K562 (cell line): ENCODE results near the gene DENND10. TPM values are rescaled to one million over a fixed set of nuclear protein-coding genes. Genes with fewer than 3 reads are reported as not detected.

ENCODE experiments used
- ATAC-seq: fragments of 200-7000 bp; cut with Tn5 transposase; 3 replicates; pipeline ENCODE4 v1.9.1; 2020; ENCODE audit warnings: moderate library complexity
- BruUV-seq: library from RNA; stranded (reverse); fragments of 400-500 nt; replicated peaks from 2 replicates; lab custom pipeline; 2021; lab: Mats Ljungman, UMichigan
- CTCF ChIA-PET: fragments of 300-600 bp; formaldehyde crosslinking; extraction: SDS; loops from one replicate; lab custom pipeline; 2021; ENCODE audit warnings: low intra/inter-chr PET ratio; lab: Yijun Ruan, JAX
- POLR2A ChIA-PET: fragments of 300-600, 350-650 bp; sonication (Branson Sonifier 250); formaldehyde crosslinking; extraction: SDS; loops from one replicate; lab custom pipeline; 2021; ENCODE audit warnings: antibody characterized with exemption, inconsistent platforms; lab: Yijun Ruan, JAX
- DNase-seq, 4 experiments: peaks; one replicate each; pipeline versions ENCODE4 v3.0.0 to v3.0.0-alpha.2; 2011 to 2018; ENCODE audit warnings: low spot score in 3 of 4, mixed read lengths in 3 of 4; ENCODE audit errors: extremely low read depth in 1 of 4
- FAIRE-seq: peaks from 2 replicates; lab custom pipeline; 2011; peaks lifted over from hg19 to GRCh38; lab: Jason Lieb, UNC
- H2AFZ ChIP-seq: 2 replicates; pipeline ENCODE4 v1.6.0; 2011; ENCODE audit warnings: low read depth, low read length, control low read depth, inconsistent platforms
- H3K27ac ChIP-seq: fragments of 200-600 bp; 3 replicates; pipeline ENCODE4 v1.8.0; 2011; ENCODE audit warnings: low read depth, mild to moderate bottlenecking, control low read depth, inconsistent platforms, low read length, moderate library complexity, mixed read lengths; ENCODE audit errors: extremely low read depth
- H3K27me3 ChIP-seq, 2 experiments: fragments of 300-600 bp in 1 of 2; 2 replicates in 1 of 2; 3 replicates in 1 of 2; pipeline versions ENCODE4 v1.6.0 to v1.8.0; 2011; ENCODE audit warnings: inconsistent platforms in 2 of 2, low read length in 2 of 2, mild to moderate bottlenecking in 1 of 2, mixed read lengths in 1 of 2, moderate library complexity in 1 of 2; ENCODE audit not compliant: control insufficient read depth in 2 of 2, insufficient read depth in 2 of 2
- H3K36me3 ChIP-seq: fragments of 300-600 bp; 3 replicates; pipeline ENCODE4 v1.8.0; 2011; ENCODE audit warnings: mild to moderate bottlenecking, low read length, inconsistent platforms; ENCODE audit not compliant: control insufficient read depth, insufficient read depth
- H3K4me1 ChIP-seq, 2 experiments: fragments of 200-600 bp in 1 of 2; replicated peaks in 1 of 2; 2 replicates in 1 of 2; 3 replicates in 1 of 2; pipeline versions ENCODE4 v1.5.1 to v1.8.0; 2011; ENCODE audit warnings: inconsistent platforms in 2 of 2, low read length in 2 of 2, mild to moderate bottlenecking in 1 of 2, mixed read lengths in 1 of 2, moderate library complexity in 1 of 2; ENCODE audit not compliant: control insufficient read depth in 2 of 2, insufficient read depth in 2 of 2
- H3K4me2 ChIP-seq: 2 replicates; pipeline ENCODE4 v1.6.1; 2011; ENCODE audit warnings: low read length, control low read depth, inconsistent platforms, mixed read lengths; ENCODE audit not compliant: insufficient read depth
- H3K4me3 ChIP-seq: fragments of 200-600 bp; sonication (generic), shearing (Covaris generic); 2 replicates; pipeline ENCODE4 v1.5.1; 2016; ENCODE audit warnings: control low read depth, inconsistent platforms
- H3K79me2 ChIP-seq: fragments of 200-600 bp; 3 replicates; pipeline ENCODE4 v1.8.0; 2011; ENCODE audit warnings: low read length, inconsistent platforms; ENCODE audit not compliant: control insufficient read depth, insufficient read depth
- H3K9ac ChIP-seq, 2 experiments: 2 replicates each; pipeline versions ENCODE4 v1.6.0 to v1.6.1; 2011; ENCODE audit warnings: low read depth in 2 of 2, low read length in 2 of 2, control low read depth in 1 of 2, inconsistent platforms in 1 of 2, mild to moderate bottlenecking in 1 of 2, mixed read lengths in 1 of 2; ENCODE audit not compliant: insufficient read depth in 1 of 2
- H3K9me1 ChIP-seq: one replicate; pipeline ENCODE4 v1.6.0; 2011; ENCODE audit warnings: inconsistent platforms, mild to moderate bottlenecking, low read length, moderate library complexity; ENCODE audit not compliant: control insufficient read depth, insufficient read depth
- H3K9me3 ChIP-seq: replicated peaks from 2 replicates; pipeline ENCODE4 v1.5.1; 2011; ENCODE audit warnings: low read depth, low read length, inconsistent platforms; ENCODE audit not compliant: control insufficient read depth, insufficient read depth
- H4K20me1 ChIP-seq: replicated peaks from 2 replicates; pipeline ENCODE4 v1.6.1; 2011; ENCODE audit warnings: low read length, inconsistent platforms, mixed read lengths; ENCODE audit not compliant: control insufficient read depth, insufficient read depth
- BRCA1 ChIP-seq, 2 experiments: fragments of 450-650 bp in 1 of 2; sonication (generic) in 1 of 2; formaldehyde crosslinking in 1 of 2; IDR thresholded peaks; 2 replicates each; pipeline versions ENCODE4 v1.5.0 to v1.6.1; 2017 to 2020; ENCODE audit warnings: mild to moderate bottlenecking in 1 of 2, missing genetic modification reagents in 1 of 2
- CEBPB ChIP-seq: fragments of 450-650 bp; IDR thresholded peaks from 2 replicates; pipeline ENCODE4 v1.6.1; 2016; ENCODE audit warnings: missing genetic modification characterization, missing compliant biosample characterization
- TEAD4 ChIP-seq, 2 experiments: sonication (generic) in 1 of 2; formaldehyde crosslinking in 1 of 2; IDR thresholded peaks; 2 replicates each; pipeline versions ENCODE4 v1.6.1 to v1.8.0; 2012 to 2022; ENCODE audit warnings: borderline replicate concordance in 1 of 2, inconsistent platforms in 1 of 2, low read length in 1 of 2, mild to moderate bottlenecking in 1 of 2, missing genetic modification reagents in 1 of 2
- ZNF57 ChIP-seq: fragments of 450-650 bp; formaldehyde crosslinking; IDR thresholded peaks from 2 replicates; pipeline ENCODE4 v1.4.0; 2020; ENCODE audit warnings: mild to moderate bottlenecking, moderate library complexity
- WGBS: fragments of 100-300 bp; shearing (Covaris generic); methylation state at CpG from one replicate; pipeline ENCODE4 v1.1.6; 2016; ENCODE audit warnings: low coverage, mixed read lengths; ENCODE audit not compliant: insufficient coverage; ENCODE audit errors: missing lambda C conversion rate; 5-methylcytosine and 5-hydroxymethylcytosine counted together
- in situ Hi-C: fragments of 300-500 bp; cut with MboI; formaldehyde crosslinking; loops from 4 replicates; pipeline ENCODE4 v1.15.0; 2018; ENCODE audit warnings: inconsistent platforms, mixed read lengths
- intact Hi-C: fragments of 100-400 bp; cut with micrococcal nuclease; formaldehyde crosslinking; loops from 2 replicates; pipeline ENCODE4 v1.14.2; 2022
- polyA plus RNA-seq, 8 experiments: library from polyadenylated mRNA; depleted of rRNA in 4 of 8; stranded (reverse) in 5 of 8; unstranded in 3 of 8; fragments of >200 nt; fragmentation: Nextera tagmentation in 2 of 8; fragmentation: Illumina TruSeq in 1 of 8; extraction: Ambion mirVana in 2 of 8; extraction: Trizol in 1 of 8; gene quantifications; 2 replicates each; pipeline versions ENCODE4 v1.2.1 to v1.2.3, GENCODE V29; 2011 to 2014; ENCODE audit warnings: inconsistent platforms in 1 of 8, missing spikeins in 1 of 8
- total RNA-seq, 7 experiments: library from RNA; depleted of rRNA in 6 of 7; stranded (reverse); fragments of >200 nt in 6 of 7; fragmentation: Illumina TruSeq in 2 of 7; extraction: Trizol in 2 of 7; gene quantifications; 2 replicates each; pipeline versions ENCODE4 v1.2.1 to v1.2.3, GENCODE V29; 2011 to 2021; ENCODE audit warnings: low replicate concordance in 1 of 7
- TF ChIP-seq, protein P1 (sequence below): sonication (generic); formaldehyde crosslinking; IDR thresholded peaks from 2 replicates; pipeline ENCODE4 v1.8.0; 2022; ENCODE audit warnings: mild to moderate bottlenecking, low read depth, missing genetic modification reagents

Gene DENND10
- total and polyA plus RNA-seq, 9 of the 15 experiments (the other 6 are each of a cell fraction or from before 2014, with no cell fraction given), result 9.4 to 20.0 (median 12.5) TPM

DNA sequence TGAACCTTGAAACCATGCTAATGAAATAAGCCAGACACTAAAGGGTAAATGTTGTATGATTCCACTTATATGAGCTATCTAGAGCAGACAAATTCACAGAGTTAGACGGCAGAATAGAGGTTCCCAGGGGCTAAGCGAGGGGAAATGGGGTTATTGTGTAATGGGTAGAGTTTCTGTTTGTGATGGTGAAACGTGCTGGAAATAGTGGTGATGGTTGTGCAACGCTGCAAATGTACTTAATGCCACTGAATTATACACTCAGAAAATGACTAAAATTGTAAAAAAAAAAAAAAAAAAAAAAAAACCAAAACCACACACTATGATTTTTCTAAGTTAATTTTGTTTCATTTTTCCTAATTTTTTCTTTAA, 31.6 kb downstream of the DENND10 start:
- H3K9me3 ChIP-seq, result no peaks in the 10 kb centered on the region
- no peaks in the 10 kb centered on the region for H3K9me1 ChIP-seq
- no TSS peak for BruUV-seq
- WGBS, result 79% methylated on average over 4 of the region's 4 CpGs
- no peak overlapping the region for H3K4me2 ChIP-seq
- H3K9ac ChIP-seq, result no peak overlapping the region
- TF ChIP-seq BRCA1 (IDR thresholded peaks at IDR 0.05), result no peak
- no peak for TF ChIP-seq BRCA1 (CRISPR knock-in tag; IDR thresholded peaks at IDR 0.05)
- TF ChIP-seq CEBPB, result peak; percentile 23; the same call in 1 of the 2 replicates
- no peaks in the 10 kb centered on the region for H3K27me3 ChIP-seq
- no peak for ATAC-seq
- no peak overlapping the region for H3K4me3 ChIP-seq
- no peaks in the 10 kb centered on the region for H4K20me1 ChIP-seq
- H2AFZ ChIP-seq, result no peak overlapping the region
- peaks cover 8 to 13% of the 10 kb centered on the region in 2 experiments for H3K4me1 ChIP-seq
- DNase-seq, result no peak
- CTCF ChIA-PET, result no interaction called here
- FAIRE-seq, result no peak
- intact Hi-C loops, result no loop called here
- H3K79me2 ChIP-seq, result no peaks in the 10 kb centered on the region
- POLR2A ChIA-PET, result no interaction called here
- peaks cover 36% of the 10 kb centered on the region; the same call in 2 of the 3 replicates for H3K36me3 ChIP-seq
- no peak overlapping the region for H3K27ac ChIP-seq
- in situ Hi-C loops, result no loop called here

DNA sequence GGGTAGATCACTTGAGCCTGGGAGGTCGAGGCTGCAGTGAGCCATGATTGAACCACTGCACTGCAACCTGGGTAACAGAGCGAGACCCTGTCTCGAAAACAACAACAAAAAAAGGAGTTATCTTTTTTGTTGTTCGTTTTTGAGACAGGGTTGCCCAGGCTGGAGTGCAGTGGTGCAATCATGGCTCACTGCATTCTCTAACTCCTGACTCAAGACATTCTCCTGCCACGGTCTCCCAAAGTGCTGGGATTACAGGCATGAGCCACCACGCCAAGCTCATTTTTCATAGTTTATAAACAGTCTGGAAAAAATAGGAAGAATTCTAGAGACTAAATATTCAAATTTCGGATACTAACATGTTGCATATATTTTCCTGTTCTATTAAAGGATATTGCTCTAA, 32.2 kb downstream of the DENND10 start:
- ChIA-PET POLR2A (no interaction called here), CTCF (no interaction called here)
- H3K9me3 ChIP-seq, result no peaks in the 10 kb centered on the region
- H3K9ac ChIP-seq, result no peak overlapping the region
- in situ Hi-C loops (no loop called here), intact Hi-C loops (no loop called here)
- H3K4me1 ChIP-seq, result peaks cover 4 to 7% of the 10 kb centered on the region in 2 experiments; a peak in 4 of 5 replicates
- no peak overlapping the region for H2AFZ ChIP-seq
- no peaks in the 10 kb centered on the region for H3K27me3 ChIP-seq
- TF ChIP-seq, protein P1, sequence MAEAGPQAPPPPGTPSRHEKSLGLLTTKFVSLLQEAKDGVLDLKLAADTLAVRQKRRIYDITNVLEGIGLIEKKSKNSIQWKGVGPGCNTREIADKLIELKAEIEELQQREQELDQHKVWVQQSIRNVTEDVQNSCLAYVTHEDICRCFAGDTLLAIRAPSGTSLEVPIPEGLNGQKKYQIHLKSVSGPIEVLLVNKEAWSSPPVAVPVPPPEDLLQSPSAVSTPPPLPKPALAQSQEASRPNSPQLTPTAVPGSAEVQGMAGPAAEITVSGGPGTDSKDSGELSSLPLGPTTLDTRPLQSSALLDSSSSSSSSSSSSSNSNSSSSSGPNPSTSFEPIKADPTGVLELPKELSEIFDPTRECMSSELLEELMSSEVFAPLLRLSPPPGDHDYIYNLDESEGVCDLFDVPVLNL, result no peak
- no peak for TF ChIP-seq TEAD4 (IDR thresholded peaks at IDR 0.05; ENCODE audit: low read length)
- TF ChIP-seq TEAD4 (CRISPR knock-in tag; IDR thresholded peaks at IDR 0.05; ENCODE audit: borderline replicate concordance), result no peak
- no peak for TF ChIP-seq ZNF57
- no peaks in the 10 kb centered on the region for H3K9me1 ChIP-seq
- no peaks in the 10 kb centered on the region for H3K79me2 ChIP-seq
- no peak overlapping the region for H3K4me2 ChIP-seq
- no peaks in the 10 kb centered on the region for H4K20me1 ChIP-seq
- no TSS peak for BruUV-seq
- no peak overlapping the region for H3K4me3 ChIP-seq
- peaks cover 39% of the 10 kb centered on the region; the same call in 2 of the 3 replicates for H3K36me3 ChIP-seq
- 66% methylated on average over 7 of the region's 7 CpGs for WGBS
- DNase-seq (no peak), FAIRE-seq (no peak), ATAC-seq (no peak)
- no peak overlapping the region for H3K27ac ChIP-seq
